Measurements from ENCODE around the gene PIGK. TPM values are rescaled to one million over a fixed set of nuclear protein-coding genes. Genes with fewer than 3 reads are reported as not detected.
"Not testable (repeated sequence)": the region's sequence is repeated elsewhere in the genome, so short reads cannot be mapped to it uniquely, and the experiment has no call there.

The PIGK gene
- total RNA-seq, 1 experiment from 2014 or later: 23.3 TPM

GRCh38 chr1:77218477-77219165, 609 bp downstream of the PIGK start:
- Histone ChIP-seq H3K4me3 (replicated peaks in 1 of 2; ENCODE audit: low read depth in 1 of 2, low read length in 2 of 2) (peak overlapping the region; percentile 76 to 97), H2AFZ (ENCODE audit: low read depth, low read length, poor library complexity, severe bottlenecking) (peak overlapping the region; percentile 97), H3K27me3 (ENCODE audit: insufficient read depth, low read length) (no peaks in the 10 kb centered on the region), H3K9ac (ENCODE audit: low read length) (peak overlapping the region; percentile 70), H3K9me2 (ENCODE audit: insufficient read depth) (no peaks in the 10 kb centered on the region), H3K27ac (ENCODE audit: low read depth, low read length) (peak overlapping the region; percentile 46), H3K36me3 (ENCODE audit: control insufficient read depth in 1 of 2, insufficient read depth in 2 of 2, low read length in 2 of 2) (no peaks in the 10 kb centered on the region), H3K4me2 (ENCODE audit: low read length) (peak overlapping the region; percentile 77), H3K9me3 (ENCODE audit: control insufficient read depth in 1 of 2, insufficient read depth in 1 of 2, low read depth in 1 of 2, low read length in 2 of 2) (no peaks in the 10 kb centered on the region), H3K79me2 (ENCODE audit: insufficient read depth, low read length) (peaks cover 2% of the 10 kb centered on the region; the same call in 1 of the 2 replicates), H4K20me1 (ENCODE audit: insufficient read depth) (no peaks in the 10 kb centered on the region), H3K4me1 (ENCODE audit: control insufficient read depth in 1 of 2, insufficient read depth in 2 of 2, low read length in 2 of 2) (peaks cover 2 to 9% of the 10 kb centered on the region in 2 experiments; a peak in 2 of 4 replicates)
- CTCF ChIA-PET: no interaction called here
- TF ChIP-seq MAX (IDR thresholded peaks at IDR 0.05) (no peak), CEBPB (IDR thresholded peaks at IDR 0.05; ENCODE audit: low read depth) (no peak), CBX3 (IDR thresholded peaks at IDR 0.05; ENCODE audit: low read depth) (no peak), TCF7L2 (IDR thresholded peaks at IDR 0.05; ENCODE audit: borderline replicate concordance, extremely low read depth, insufficient read depth, insufficient read length) (no peak), SRF (IDR thresholded peaks at IDR 0.05; ENCODE audit: low read depth) (no peak), EGR1 (IDR thresholded peaks at IDR 0.05; ENCODE audit: low read depth) (no peak), ZNF274 (IDR thresholded peaks at IDR 0.05; ENCODE audit: low read depth, low read length) (no peak), REST (IDR thresholded peaks at IDR 0.05; ENCODE audit: low read depth) (no peak), ATF3 (IDR thresholded peaks at IDR 0.05) (no peak), ZBTB33 (IDR thresholded peaks at IDR 0.05; ENCODE audit: extremely low read depth, insufficient replicate concordance, low read length) (no peak)
- TSS peak; percentile 83 for BruUV-seq (replicated peaks)
- intact Hi-C loops (cut with micrococcal nuclease): no loop called here
- ATAC-seq (peak; percentile 58), DNase-seq (ENCODE audit: low read depth, low spot score) (no peak)
- RAD21 ChIA-PET (ENCODE audit: low non-redundant PET in 1 of 2, low total read pairs in 2 of 2, uncharacterized antibody in 2 of 2, unreplicated experiment in 2 of 2): no interaction called here
- POLR2A ChIA-PET: interaction anchor here (1.0 to 1.3 kb wide), 3 partner anchors 9 to 29 kb away, joined by 3 to 4 read pairs (median 3); no protein-coding TSS in a partner anchor

GRCh38 chr1:77204043-77204442, 15.2 kb downstream of the PIGK start:
- DNase-seq (ENCODE audit: low read depth, low spot score); H3K9ac ChIP-seq (ENCODE audit: low read length); H3K4me1 ChIP-seq (ENCODE audit: control insufficient read depth in 1 of 2, insufficient read depth in 2 of 2, low read length in 2 of 2); H3K27me3 ChIP-seq (ENCODE audit: insufficient read depth, low read length); H3K4me3 ChIP-seq (replicated peaks in 1 of 2; ENCODE audit: low read depth in 1 of 2, low read length in 2 of 2); H3K9me2 ChIP-seq (ENCODE audit: insufficient read depth); H3K36me3 ChIP-seq (ENCODE audit: control insufficient read depth in 1 of 2, insufficient read depth in 2 of 2, low read length in 2 of 2); CTCF ChIA-PET; H3K79me2 ChIP-seq (ENCODE audit: insufficient read depth, low read length); H2AFZ ChIP-seq (ENCODE audit: low read depth, low read length, poor library complexity, severe bottlenecking); H4K20me1 ChIP-seq (ENCODE audit: insufficient read depth); H3K27ac ChIP-seq (ENCODE audit: low read depth, low read length); POLR2A ChIA-PET; H3K4me2 ChIP-seq (ENCODE audit: low read length); RAD21 ChIA-PET (ENCODE audit: low non-redundant PET in 1 of 2, low total read pairs in 2 of 2, uncharacterized antibody in 2 of 2, unreplicated experiment in 2 of 2); ATAC-seq; H3K9me3 ChIP-seq (ENCODE audit: control insufficient read depth in 1 of 2, insufficient read depth in 1 of 2, low read depth in 1 of 2, low read length in 2 of 2); intact Hi-C loops (cut with micrococcal nuclease); BruUV-seq (replicated peaks): not testable (repeated sequence)

All from HCT116 (cell line).